IMR-90 (cell line): Measurements from ENCODE around the gene OR2K2.

Source experiments
- BHLHE40 ChIP-seq: fragments of 150-350 bp; IDR thresholded peaks from 2 replicates; pipeline ENCODE4 v1.6.1; 2016; ENCODE audit warnings: mild to moderate bottlenecking, low read depth, low read length
- CHD1 ChIP-seq: IDR thresholded peaks from 2 replicates; pipeline ENCODE4 v1.6.1; 2012; ENCODE audit warnings: low read depth, low read length, improper control_type of control experiment
- CTCF ChIP-seq: conservative IDR thresholded peaks from 2 replicates; pipeline ENCODE4 v1.5.1; 2012; ENCODE audit warnings: mild to moderate bottlenecking, low read depth, low read length, improper control_type of control experiment
- ELK1 ChIP-seq: fragments of 150-350 bp; IDR thresholded peaks from 2 replicates; pipeline ENCODE4 v1.6.1; 2016; ENCODE audit warnings: low read depth, mild to moderate bottlenecking, low read length, moderate library complexity, borderline replicate concordance
- MAFK ChIP-seq: IDR thresholded peaks from 2 replicates; pipeline ENCODE4 v1.6.1; 2012; ENCODE audit warnings: low read depth, low read length, improper control_type of control experiment
- MXI1 ChIP-seq: IDR thresholded peaks from 2 replicates; pipeline ENCODE4 v1.6.1; 2012; ENCODE audit warnings: low read depth, mild to moderate bottlenecking, low read length, moderate library complexity, borderline replicate concordance
- POLR2A ChIP-seq: IDR thresholded peaks from 2 replicates; pipeline ENCODE4 v1.6.1; 2012; ENCODE audit warnings: mild to moderate bottlenecking, low read depth, low read length
- RAD21 ChIP-seq: IDR thresholded peaks from 2 replicates; pipeline ENCODE4 v1.6.1; 2012; ENCODE audit warnings: low read length, improper control_type of control experiment
- SMC3 ChIP-seq: fragments of 150-350 bp; IDR thresholded peaks from 2 replicates; pipeline ENCODE4 v1.6.1; 2016; ENCODE audit warnings: low read depth, mild to moderate bottlenecking, antibody characterized with exemption, low read length, moderate library complexity
- USF2 ChIP-seq: fragments of 150-350 bp; IDR thresholded peaks from 2 replicates; pipeline ENCODE4 v1.6.1; 2017; ENCODE audit warnings: mild to moderate bottlenecking, antibody characterized with exemption, low read length, low read depth

GRCh38 chr9:111282845-111283244 is 47.2 kb downstream of the OR2K2 start:
- no peak for TF ChIP-seq CTCF
- no peak for TF ChIP-seq POLR2A
- TF ChIP-seq USF2 = no peak
- no peak for TF ChIP-seq MXI1
- TF ChIP-seq RAD21 = no peak
- TF ChIP-seq MAFK = no peak
- TF ChIP-seq CHD1 = no peak
- TF ChIP-seq ELK1 = no peak
- no peak for TF ChIP-seq BHLHE40
- TF ChIP-seq SMC3 = no peak
